SU-DHL-6 (cell line): ENCODE data around the gene EFCAB11.

Experiments
- H2AFZ ChIP-seq: fragments of 200-600 bp; sonication (generic); 2 replicates; pipeline ENCODE4 v1.6.1; 2014; ENCODE audit warnings: low read depth, mild to moderate bottlenecking, moderate library complexity, mixed read lengths, antibody characterized with exemption, low read length; ENCODE audit not compliant: severe bottlenecking
- H3F3A ChIP-seq: fragments of 200-600 bp; shearing (Covaris generic); 2 replicates; pipeline ENCODE4 v1.6.0; 2016; ENCODE audit warnings: antibody characterized with exemption, mild to moderate bottlenecking; ENCODE audit not compliant: insufficient read depth
- H3K27ac ChIP-seq: fragments of 200-600 bp; sonication (generic); 2 replicates; pipeline ENCODE4 v1.5.1; 2016; ENCODE audit warnings: low read depth, mild to moderate bottlenecking, low read length, moderate library complexity, mixed read lengths
- H3K27me3 ChIP-seq: fragments of 200-600 bp; sonication (generic), shearing (Covaris generic); 2 replicates; pipeline ENCODE4 v1.6.0; 2014; ENCODE audit warnings: mild to moderate bottlenecking, low read length
- H3K36me3 ChIP-seq: fragments of 200-600 bp; sonication (generic); 2 replicates; pipeline ENCODE4 v1.6.1; 2014; ENCODE audit warnings: mild to moderate bottlenecking, low read length, mixed read lengths
- H3K4me2 ChIP-seq: fragments of 300-600, 200-600 bp; shearing (Covaris generic), sonication (generic); 2 replicates; pipeline ENCODE4 v1.6.0; 2014; ENCODE audit warnings: low read length, low read depth, mild to moderate bottlenecking; ENCODE audit not compliant: poor library complexity, severe bottlenecking
- H3K4me3 ChIP-seq: fragments of 200-600 bp; sonication (generic); 2 replicates; pipeline ENCODE4 v1.5.1; 2014; ENCODE audit warnings: antibody characterized with exemption, low read length, mild to moderate bottlenecking, mixed read lengths; ENCODE audit not compliant: insufficient read depth, poor library complexity, severe bottlenecking
- H3K79me2 ChIP-seq: fragments of 200-600 bp; sonication (generic); 2 replicates; pipeline ENCODE4 v1.6.1; 2014; ENCODE audit warnings: mild to moderate bottlenecking, low read length, moderate library complexity; ENCODE audit not compliant: insufficient read depth
- H3K9ac ChIP-seq: fragments of 200-600 bp; sonication (generic); 2 replicates; pipeline ENCODE4 v1.7.0; 2014; ENCODE audit warnings: mild to moderate bottlenecking, low read length
- H3K9me2 ChIP-seq: fragments of 200-600 bp; sonication (generic); replicated peaks from 2 replicates; pipeline ENCODE4 v1.6.1; 2014; ENCODE audit warnings: low read length; ENCODE audit not compliant: insufficient read depth
- H3K9me3 ChIP-seq: fragments of 200-600 bp; sonication (generic); 2 replicates; pipeline ENCODE4 v1.6.1; 2014; ENCODE audit warnings: low read length, mixed read lengths; ENCODE audit not compliant: insufficient read depth
- H4K20me1 ChIP-seq: fragments of 200-600 bp; sonication (generic); 2 replicates; pipeline ENCODE4 v1.6.1; 2014; ENCODE audit warnings: low read depth, mild to moderate bottlenecking, antibody characterized with exemption, low read length, moderate library complexity, mixed read lengths
- CTCF ChIP-seq: fragments of 200-600 bp; sonication (generic); IDR thresholded peaks from one replicate; pipeline ENCODE4 v1.5.1; 2017; ENCODE audit warnings: antibody characterized with exemption, mild to moderate bottlenecking, low read length, moderate library complexity; ENCODE audit not compliant: insufficient read depth, poor library complexity, severe bottlenecking
- EZH2phosphoT487 ChIP-seq: fragments of 200-600 bp; sonication (generic), shearing (Covaris generic); conservative IDR thresholded peaks from 2 replicates; pipeline ENCODE4 v1.6.1; 2018; ENCODE audit warnings: mild to moderate bottlenecking, antibody characterized with exemption, low read length, moderate library complexity, mixed read lengths

EFCAB11 gene

DNA sequence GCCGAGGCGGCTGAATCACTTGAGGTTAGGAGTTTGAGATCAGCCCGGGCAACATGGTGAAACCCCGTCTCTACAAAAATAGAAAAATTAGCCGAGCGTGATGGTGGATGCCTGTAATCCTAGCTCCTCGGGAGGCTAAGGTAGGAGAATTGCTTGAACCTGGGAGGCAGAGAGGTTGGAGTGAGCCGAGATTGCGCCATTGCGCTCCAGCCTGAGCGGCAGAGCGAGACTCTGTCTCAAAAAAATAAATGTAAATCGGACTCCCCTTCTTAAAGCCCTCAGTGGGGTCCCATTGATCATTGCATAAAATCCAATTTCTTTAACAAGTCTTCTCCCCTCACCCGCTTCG lies 2.1 kb upstream of the EFCAB11 start:
- H3K9ac ChIP-seq: peak overlapping the region; percentile 80
- peaks cover 45% of the 10 kb centered on the region for H3K79me2 ChIP-seq
- peaks cover 15% of the 10 kb centered on the region; the same call in 1 of the 2 replicates for H3K9me3 ChIP-seq
- H2AFZ ChIP-seq: peak overlapping the region; percentile 57
- H3F3A ChIP-seq: 0 out of 2 replicates have a peak, but pooled peaks cover 4% of the 10 kb centered on the region
- peaks cover 25% of the 10 kb centered on the region for H3K36me3 ChIP-seq
- H4K20me1 ChIP-seq: no peaks in the 10 kb centered on the region
- H3K27ac ChIP-seq: peak overlapping the region; percentile 73
- H3K27me3 ChIP-seq: no peaks in the 10 kb centered on the region
- no peaks in the 10 kb centered on the region for H3K9me2 ChIP-seq
- H3K4me2 ChIP-seq: peak overlapping the region; percentile 89
- TF ChIP-seq CTCF: no peak
- no peak for TF ChIP-seq EZH2phosphoT487
- peak overlapping the region; percentile 75 for H3K4me3 ChIP-seq

GRCh38 chr14:89955745-89956660 lies 1.5 kb upstream of the EFCAB11 start, which contains the start of gene TDP1:
TDP1 (plus strand) TSS chr14:89955927; CDS start chr14:89963115, 7,188 bp downstream.
- peak within 1 kb of the TSS; percentile 96 for H2AFZ ChIP-seq

GRCh38 chr14:89955022-89955744 lies 653 bp upstream of the EFCAB11 start:
- Histone ChIP-seq H3K79me2 (peaks cover 33% of the 10 kb centered on the region), H3K4me3 (peak overlapping the region; percentile 75), H3K36me3 (peaks cover 27% of the 10 kb centered on the region), H2AFZ (peak overlapping the region; percentile 96), H4K20me1 (no peaks in the 10 kb centered on the region), H3K4me2 (peak overlapping the region; percentile 89), H3F3A (0 out of 2 replicates have a peak, but pooled peaks cover 4% of the 10 kb centered on the region), H3K9ac (peak overlapping the region; percentile 80), H3K9me3 (peaks cover 15% of the 10 kb centered on the region; the same call in 1 of the 2 replicates), H3K9me2 (no peaks in the 10 kb centered on the region), H3K27ac (peak overlapping the region; percentile 73), H3K27me3 (no peaks in the 10 kb centered on the region)
- TF ChIP-seq CTCF (no peak), EZH2phosphoT487 (no peak)

More at GRCh38 chr14:89955745-89956660, 1.5 kb upstream of the EFCAB11 start, which contains the start of gene TDP1:
- Histone ChIP-seq H3K79me2 (peaks cover 39% of the 10 kb centered on the region), H3K36me3 (peaks cover 25% of the 10 kb centered on the region), H3K9ac (peak within 1 kb of the TSS; percentile 80), H4K20me1 (no peaks in the 10 kb centered on the region), H3K4me2 (peak within 1 kb of the TSS; percentile 89), H3K27ac (peak within 1 kb of the TSS; percentile 73), H3F3A (0 out of 2 replicates have a peak, but pooled peaks cover 4% of the 10 kb centered on the region), H3K27me3 (no peaks in the 10 kb centered on the region), H3K9me3 (peaks cover 15% of the 10 kb centered on the region; the same call in 1 of the 2 replicates), H3K9me2 (no peaks in the 10 kb centered on the region), H3K4me3 (peak within 1 kb of the TSS; percentile 75)
- TF ChIP-seq CTCF (peak; percentile 19), EZH2phosphoT487 (no peak)
